Rectal smooth muscle tissue (tissue), 1 donor: ENCODE measurements around the gene DLX1.
"Not testable (repeated sequence)": the region's sequence is repeated elsewhere in the genome, so short reads cannot be mapped to it uniquely, and the experiment has no call there.

Experiments
- H3K27ac ChIP-seq: one replicate; pipeline ENCODE4 v1.7.0; 2013; ENCODE audit warnings: low read depth, low read length, inconsistent platforms
- H3K27me3 ChIP-seq: one replicate; pipeline ENCODE4 v1.7.0; 2013; ENCODE audit warnings: low read length; ENCODE audit not compliant: control insufficient read depth, insufficient read depth
- H3K36me3 ChIP-seq: one replicate; pipeline ENCODE4 v1.7.0; 2013; ENCODE audit warnings: low read length; ENCODE audit not compliant: control insufficient read depth, insufficient read depth
- H3K4me1 ChIP-seq: one replicate; pipeline ENCODE4 v1.7.0; 2013; ENCODE audit warnings: low read length; ENCODE audit not compliant: control insufficient read depth, insufficient read depth
- H3K4me3 ChIP-seq: one replicate; pipeline ENCODE4 v1.7.0; 2013; ENCODE audit warnings: low read length
- H3K9ac ChIP-seq: one replicate; pipeline ENCODE4 v1.7.0; 2013; ENCODE audit warnings: low read length

DLX1 gene

GRCh38 chr2:172050479-172051125 is 34.7 kb upstream of the DLX1 start:
- no peaks in the 10 kb centered on the region for H3K36me3 ChIP-seq
- no peaks in the 10 kb centered on the region for H3K4me1 ChIP-seq
- H3K9ac ChIP-seq = no peak overlapping the region
- no peak overlapping the region for H3K27ac ChIP-seq
- H3K27me3 ChIP-seq = no peaks in the 10 kb centered on the region
- H3K4me3 ChIP-seq = no peak overlapping the region

DNA sequence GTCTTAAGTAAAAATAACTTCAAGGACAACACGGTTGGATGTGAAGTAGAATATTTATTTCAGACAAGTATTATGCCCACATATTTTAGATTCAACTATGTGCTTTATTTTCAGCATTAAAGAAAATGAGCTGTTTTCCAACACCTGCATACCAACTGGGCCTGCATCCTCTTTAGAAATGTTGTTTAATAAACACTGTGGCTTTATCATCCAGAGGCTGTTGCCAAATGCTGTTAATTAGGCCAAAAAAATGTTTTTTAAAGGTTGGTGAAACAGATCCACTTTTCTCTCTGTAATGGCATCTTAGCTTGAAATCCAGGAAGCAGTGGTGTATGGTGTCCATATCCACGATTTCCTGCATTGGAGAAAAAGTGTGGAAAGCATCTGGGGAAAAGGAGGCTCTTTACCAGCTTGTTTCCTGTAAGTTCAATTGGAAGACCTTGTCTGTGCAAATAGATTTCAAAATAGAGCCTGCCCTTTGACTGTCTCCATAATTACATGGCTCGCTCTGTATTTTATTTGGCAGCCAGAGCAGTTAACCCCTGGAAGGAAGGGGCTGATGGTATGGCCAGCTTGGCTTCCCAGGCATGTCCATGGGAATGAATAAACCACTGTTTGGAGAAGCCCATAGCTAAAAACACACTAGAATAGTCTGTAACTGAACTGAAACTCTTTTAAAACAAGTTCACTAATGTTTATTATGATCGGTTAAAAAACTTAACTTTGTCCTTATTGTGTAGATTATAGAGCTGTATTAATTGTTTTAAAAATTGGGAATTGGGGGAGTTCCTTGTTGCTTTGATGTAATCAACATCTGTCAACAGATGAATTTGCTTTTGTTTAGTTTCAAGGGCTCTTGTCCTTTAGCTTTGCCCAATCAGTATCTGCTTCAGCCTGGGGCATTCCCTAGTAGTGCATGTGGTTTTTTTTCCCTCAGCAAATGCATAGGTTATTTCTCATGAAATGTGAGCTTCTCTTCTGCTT is 33.0 kb upstream of the DLX1 start:
- Histone ChIP-seq H3K4me3 (no peak overlapping the region), H3K27ac (no peak overlapping the region), H3K36me3 (no peaks in the 10 kb centered on the region), H3K27me3 (no peaks in the 10 kb centered on the region), H3K9ac (no peak overlapping the region), H3K4me1 (no peaks in the 10 kb centered on the region)

DNA sequence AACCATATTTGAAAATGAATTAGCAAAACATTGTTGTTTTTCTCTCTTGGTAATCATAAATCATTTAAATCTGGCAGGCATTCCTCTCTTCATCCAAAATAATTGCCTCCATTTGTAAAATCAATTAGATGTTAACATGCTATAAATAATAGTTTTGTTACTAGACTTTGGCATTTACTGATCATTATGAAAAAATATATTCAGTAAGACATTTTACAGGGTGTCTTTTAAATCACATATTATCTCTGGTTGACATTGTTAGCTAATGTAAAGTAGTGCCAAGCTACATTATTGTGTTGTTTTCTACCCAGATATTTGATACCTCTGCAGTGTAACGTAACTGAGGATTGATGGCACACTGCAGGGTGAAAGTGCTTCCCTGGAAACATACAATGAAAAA is 31.8 kb upstream of the DLX1 start:
- no peak overlapping the region for H3K27ac ChIP-seq
- no peaks in the 10 kb centered on the region for H3K4me1 ChIP-seq
- H3K4me3 ChIP-seq = no peak overlapping the region
- no peaks in the 10 kb centered on the region for H3K27me3 ChIP-seq
- no peak overlapping the region for H3K9ac ChIP-seq
- H3K36me3 ChIP-seq = no peaks in the 10 kb centered on the region

GRCh38 chr2:172056293-172056692 is 29.0 kb upstream of the DLX1 start:
- Histone ChIP-seq H3K27me3 (no peaks in the 10 kb centered on the region), H3K36me3 (no peaks in the 10 kb centered on the region), H3K4me1 (no peaks in the 10 kb centered on the region), H3K4me3 (no peak overlapping the region), H3K9ac (no peak overlapping the region), H3K27ac (no peak overlapping the region)

GRCh38 chr2:172058660-172059059 is 26.6 kb upstream of the DLX1 start:
- H3K36me3 ChIP-seq = no peaks in the 10 kb centered on the region
- H3K27ac ChIP-seq = no peak overlapping the region
- no peak overlapping the region for H3K9ac ChIP-seq
- H3K4me3 ChIP-seq = no peak overlapping the region
- no peaks in the 10 kb centered on the region for H3K4me1 ChIP-seq
- H3K27me3 ChIP-seq = no peaks in the 10 kb centered on the region

- H3K9ac ChIP-seq, H3K36me3 ChIP-seq, H3K4me3 ChIP-seq, H3K27ac ChIP-seq, H3K27me3 ChIP-seq, H3K4me1 ChIP-seq: not testable (repeated sequence)
Observed at GRCh38 chr2:172060118-172060517, 25.2 kb upstream of the DLX1 start.

- Histone ChIP-seq H3K4me3 (no peak overlapping the region), H3K9ac (no peak overlapping the region), H3K27ac (no peak overlapping the region), H3K27me3 (no peaks in the 10 kb centered on the region), H3K4me1 (no peaks in the 10 kb centered on the region), H3K36me3 (no peaks in the 10 kb centered on the region)
Observed at GRCh38 chr2:172062402-172063004, 22.8 kb upstream of the DLX1 start.

GRCh38 chr2:172063446-172063845 is 21.9 kb upstream of the DLX1 start:
- Histone ChIP-seq H3K27me3 (no peaks in the 10 kb centered on the region), H3K4me1 (no peaks in the 10 kb centered on the region), H3K4me3 (no peak overlapping the region)

GRCh38 chr2:172065111-172065510 is 20.2 kb upstream of the DLX1 start:
- Histone ChIP-seq H3K27ac (no peak overlapping the region), H3K36me3 (no peaks in the 10 kb centered on the region), H3K9ac (no peak overlapping the region), H3K4me3 (no peak overlapping the region), H3K27me3 (no peaks in the 10 kb centered on the region), H3K4me1 (no peaks in the 10 kb centered on the region)

More at GRCh38 chr2:172063446-172063845, 21.9 kb upstream of the DLX1 start:
- no peak overlapping the region for H3K27ac ChIP-seq
- H3K9ac ChIP-seq = no peak overlapping the region
- H3K36me3 ChIP-seq = no peaks in the 10 kb centered on the region

DNA sequence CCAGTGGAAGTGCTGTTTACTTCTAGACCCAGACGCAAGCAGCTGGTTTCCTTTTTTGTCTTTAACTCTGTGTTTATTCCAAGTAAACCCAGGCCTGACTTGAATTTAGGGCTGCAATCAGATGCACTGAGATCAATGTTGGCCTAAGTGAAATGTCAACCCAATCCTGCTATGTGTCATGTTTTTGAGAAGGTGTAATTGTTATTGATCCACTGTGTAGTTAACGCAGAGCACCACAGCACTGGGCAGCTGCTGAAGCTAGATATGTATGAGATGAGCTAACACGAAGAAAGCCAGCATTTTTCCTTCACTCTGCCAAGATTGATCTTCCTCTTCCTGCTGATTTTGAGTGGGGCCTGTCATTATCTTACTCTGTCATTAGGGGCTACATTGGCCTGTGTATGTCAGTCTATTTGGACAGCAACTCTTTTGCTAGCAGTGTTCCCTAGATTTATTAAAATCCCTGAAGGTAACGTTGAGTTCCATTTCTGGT is 18.9 kb upstream of the DLX1 start:
- Histone ChIP-seq H3K4me1 (no peaks in the 10 kb centered on the region), H3K27ac (no peak overlapping the region), H3K27me3 (no peaks in the 10 kb centered on the region), H3K9ac (no peak overlapping the region), H3K36me3 (no peaks in the 10 kb centered on the region), H3K4me3 (no peak overlapping the region)

DNA sequence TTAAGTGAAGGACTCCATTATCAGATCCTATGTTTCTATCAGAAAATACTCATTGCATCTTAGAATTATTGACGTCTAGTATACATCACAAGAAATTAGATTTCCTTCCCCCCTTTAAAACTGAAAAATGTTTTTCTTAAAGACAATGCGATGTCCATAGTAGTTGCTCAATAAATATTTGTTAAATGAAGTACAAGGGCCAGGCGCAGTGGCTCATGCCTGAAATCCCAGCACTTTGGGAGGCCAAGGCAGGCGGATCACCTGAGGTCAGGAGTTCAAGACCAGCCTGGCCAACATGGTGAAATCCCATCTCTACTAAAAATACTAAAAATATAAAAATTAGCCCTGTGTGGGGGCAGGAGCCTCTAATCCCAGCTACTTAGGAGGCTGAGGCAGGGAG is 17.4 kb upstream of the DLX1 start:
- H3K4me3 ChIP-seq, H3K36me3 ChIP-seq, H3K27me3 ChIP-seq, H3K9ac ChIP-seq, H3K27ac ChIP-seq, H3K4me1 ChIP-seq: not testable (repeated sequence)

GRCh38 chr2:172070936-172071335 is 14.4 kb upstream of the DLX1 start:
- H3K27me3 ChIP-seq = no peaks in the 10 kb centered on the region
- no peak overlapping the region for H3K27ac ChIP-seq
- H3K36me3 ChIP-seq = no peaks in the 10 kb centered on the region
- no peaks in the 10 kb centered on the region for H3K4me1 ChIP-seq
- H3K9ac ChIP-seq = no peak overlapping the region
- no peak overlapping the region for H3K4me3 ChIP-seq
